ENCODE data around the gene CRAT.
"Not testable (repeated sequence)": the region's sequence is repeated elsewhere in the genome, so short reads cannot be mapped to it uniquely, and the experiment has no call there.

CRAT gene

GRCh38 chr9:129138144-129138462, 27.5 kb upstream of the CRAT start:
- no peak for DNase-seq

- DNase-seq, result no peak
Measured at GRCh38 chr9:129137292-129138143, 26.9 kb upstream of the CRAT start.

- DNase-seq, result no peak
Measured at GRCh38 chr9:129136446-129137035, 25.9 kb upstream of the CRAT start.

GRCh38 chr9:129135476-129135875, 24.9 kb upstream of the CRAT start:
- DNase-seq, result no peak

GRCh38 chr9:129133082-129133481, 22.5 kb upstream of the CRAT start:
- no peak for DNase-seq

GRCh38 chr9:129131300-129132145, 20.9 kb upstream of the CRAT start:
- DNase-seq, result peak; percentile 84

GRCh38 chr9:129130791-129131190, 20.2 kb upstream of the CRAT start:
- DNase-seq, result no peak

- DNase-seq, result not testable (repeated sequence)
Measured at GRCh38 chr9:129130271-129130670, 19.7 kb upstream of the CRAT start.

GRCh38 chr9:129128689-129129088, 18.1 kb upstream of the CRAT start:
- DNase-seq, result no peak

GRCh38 chr9:129126749-129127618, 16.4 kb upstream of the CRAT start:
- no peak for DNase-seq

GRCh38 chr9:129125478-129125877, 14.9 kb upstream of the CRAT start:
- DNase-seq, result peak; percentile 74

GRCh38 chr9:129124506-129125069, 14.0 kb upstream of the CRAT start:
- DNase-seq, result no peak

- DNase-seq, result not testable (repeated sequence)
Measured at GRCh38 chr9:129122976-129123375, 12.4 kb upstream of the CRAT start.

- no peak for DNase-seq
Measured at GRCh38 chr9:129122133-129122532, 11.5 kb upstream of the CRAT start.

- no peak for DNase-seq
Measured at GRCh38 chr9:129121483-129121882, 10.9 kb upstream of the CRAT start.

GRCh38 chr9:129118799-129119198, 8.2 kb upstream of the CRAT start:
- DNase-seq, result no peak

- peak; percentile 79 for DNase-seq
Measured at GRCh38 chr9:129113645-129114304, 3.2 kb upstream of the CRAT start.

GRCh38 chr9:129112526-129112925, 1.9 kb upstream of the CRAT start:
- not testable (repeated sequence) for DNase-seq

- DNase-seq, result peak; percentile 58
Measured at GRCh38 chr9:129111528-129112151, 1.0 kb upstream of the CRAT start.

GRCh38 chr9:129109952-129110739, 447 bp downstream of the CRAT start:
- DNase-seq, result peak; percentile 14

All from suppressor macrophage treated with lipopolysaccharide for 4 hours (primary cell).